AG04449 (cell line): ENCODE results near the gene GCNA.

Experiments
- CTCF ChIA-PET: fragments of 350-600 bp; formaldehyde crosslinking; extraction: SDS; loops from one replicate; lab custom pipeline; 2021; ENCODE audit warnings: antibody characterized with exemption; lab: Yijun Ruan, JAX
- POLR2A ChIA-PET: fragments of 400-600, 350-600 bp; formaldehyde crosslinking; extraction: SDS; loops from one replicate; lab custom pipeline; 2020; ENCODE audit warnings: antibody characterized with exemption, inconsistent platforms; lab: Yijun Ruan, JAX
- DNase-seq: peaks from one replicate; pipeline ENCODE4 v3.0.0-alpha.2; 2010; ENCODE audit warnings: low read depth, low spot score
- H3K4me3 ChIP-seq: 2 replicates; pipeline ENCODE4 v1.5.1; 2011; ENCODE audit warnings: low read depth, mild to moderate bottlenecking, control low read depth, low read length
- CTCF ChIP-seq: IDR thresholded peaks from one replicate; pipeline ENCODE4 v1.5.1; 2011; ENCODE audit warnings: mild to moderate bottlenecking, moderate library complexity, low read length, control low read depth, inconsistent platforms; ENCODE audit not compliant: insufficient read depth; ENCODE audit errors: missing control alignments

GCNA gene

GRCh38 chrX:71627588-71628404 is 49.6 kb downstream of the GCNA start:
- no peak for DNase-seq
- ChIA-PET CTCF (no interaction called here), POLR2A (no interaction called here)
- H3K4me3 ChIP-seq, result no peak overlapping the region
- no peak for TF ChIP-seq CTCF

- TF ChIP-seq CTCF, result no peak
- H3K4me3 ChIP-seq, result no peak overlapping the region
- no peak for DNase-seq
- POLR2A ChIA-PET, result no interaction called here
- CTCF ChIA-PET, result interaction anchor here (1.7 kb wide), 1 partner anchor 23 kb away, joined by 4 read pairs; no protein-coding TSS in a partner anchor
Measured at GRCh38 chrX:71629467-71629866, 51.2 kb downstream of the GCNA start.

GRCh38 chrX:71632923-71633657 is 54.9 kb downstream of the GCNA start:
- ChIA-PET POLR2A (no interaction called here), CTCF (interaction anchor here (1.6 kb wide), 1 partner anchor 19 kb away, joined by 5 read pairs; no protein-coding TSS in a partner anchor)
- DNase-seq, result no peak
- H3K4me3 ChIP-seq, result no peak overlapping the region
- TF ChIP-seq CTCF, result no peak

- ChIA-PET POLR2A (no interaction called here), CTCF (interaction anchor here (1.6 kb wide), 1 partner anchor 18 kb away, joined by 5 read pairs; no protein-coding TSS in a partner anchor)
- no peak overlapping the region for H3K4me3 ChIP-seq
- DNase-seq, result no peak
- no peak for TF ChIP-seq CTCF
Measured at GRCh38 chrX:71634366-71634765, 56.1 kb downstream of the GCNA start.

GRCh38 chrX:71636438-71637252 is 58.4 kb downstream of the GCNA start:
- ChIA-PET CTCF (interaction anchor here (0.8 kb wide), 1 partner anchor 14 kb away, joined by 3 read pairs; no protein-coding TSS in a partner anchor), POLR2A (no interaction called here)
- no peak for DNase-seq
- H3K4me3 ChIP-seq, result no peak overlapping the region
- TF ChIP-seq CTCF, result no peak
